H9 (cell line): Measurements from ENCODE around the gene NXPH4. TPM values are rescaled to one million over a fixed set of nuclear protein-coding genes. Genes with fewer than 3 reads are reported as not detected.
A peak's percentile ranks its signal among the peaks of the same experiment; 100 is the strongest.

Source experiments
- DNase-seq: peaks from one replicate; pipeline ENCODE4 v3.0.0-alpha.2; 2017
- H2AFZ ChIP-seq: one replicate; pipeline ENCODE4 v1.6.1; 2013; ENCODE audit warnings: mild to moderate bottlenecking, low read length, control low read depth, moderate library complexity
- H2AK5ac ChIP-seq: 2 replicates; pipeline ENCODE4 v1.6.1; 2013; ENCODE audit warnings: low read length, control low read depth, mixed read lengths; ENCODE audit not compliant: insufficient read length
- H2BK120ac ChIP-seq: one replicate; pipeline ENCODE4 v1.6.1; 2013; ENCODE audit warnings: low read depth, mild to moderate bottlenecking, low read length, control low read depth, inconsistent platforms; ENCODE audit not compliant: poor library complexity, severe bottlenecking
- H2BK12ac ChIP-seq: 2 replicates; pipeline ENCODE4 v1.6.1; 2013; ENCODE audit warnings: low read length, control low read depth, mixed read lengths, low read depth; ENCODE audit not compliant: insufficient read length
- H2BK15ac ChIP-seq: 2 replicates; pipeline ENCODE4 v1.6.1; 2013; ENCODE audit warnings: low read depth, low read length, control low read depth
- H2BK20ac ChIP-seq: one replicate; pipeline ENCODE4 v1.6.1; 2013; ENCODE audit warnings: low read depth, mild to moderate bottlenecking, low read length, control low read depth, inconsistent platforms; ENCODE audit not compliant: poor library complexity, severe bottlenecking
- H2BK5ac ChIP-seq: 2 replicates; pipeline ENCODE4 v1.6.1; 2013; ENCODE audit warnings: low read length, control low read depth, mixed read lengths; ENCODE audit not compliant: insufficient read length
- H3K14ac ChIP-seq: 2 replicates; pipeline ENCODE4 v1.6.1; 2013; ENCODE audit warnings: low read length, control low read depth; ENCODE audit not compliant: insufficient read depth
- H3K18ac ChIP-seq: 2 replicates; pipeline ENCODE4 v1.6.1; 2013; ENCODE audit warnings: low read depth, mild to moderate bottlenecking, mixed read lengths, low read length, control low read depth; ENCODE audit not compliant: insufficient read length
- H3K23ac ChIP-seq: 2 replicates; pipeline ENCODE4 v1.6.1; 2013; ENCODE audit warnings: low read length, control low read depth, mixed read lengths, low read depth; ENCODE audit not compliant: insufficient read length
- H3K23me2 ChIP-seq: 2 replicates; pipeline ENCODE4 v1.6.1; 2013; ENCODE audit warnings: low read depth, mild to moderate bottlenecking, mixed read lengths, low read length, control low read depth; ENCODE audit not compliant: insufficient read length, poor library complexity, severe bottlenecking
- H3K27ac ChIP-seq: 2 replicates; pipeline ENCODE4 v1.5.1; 2013; ENCODE audit warnings: low read length, control low read depth, mixed read lengths, low read depth; ENCODE audit not compliant: insufficient read length
- H3K27me3 ChIP-seq: 2 replicates; pipeline ENCODE4 v1.6.1; 2013; ENCODE audit warnings: low read length, control low read depth, inconsistent platforms; ENCODE audit not compliant: insufficient read depth
- H3K4ac ChIP-seq: 2 replicates; pipeline ENCODE4 v1.6.1; 2013; ENCODE audit warnings: low read depth, mild to moderate bottlenecking, control low read depth, inconsistent platforms, low read length, moderate library complexity
- H3K4me1 ChIP-seq: 2 replicates; pipeline ENCODE4 v1.6.1; 2013; ENCODE audit warnings: low read length, control low read depth, inconsistent platforms; ENCODE audit not compliant: insufficient read depth
- H3K4me2 ChIP-seq: 2 replicates; pipeline ENCODE4 v1.6.1; 2013; ENCODE audit warnings: low read length, control low read depth, mixed read lengths; ENCODE audit not compliant: insufficient read length, insufficient read depth
- H3K56ac ChIP-seq: 2 replicates; pipeline ENCODE4 v1.6.1; 2013; ENCODE audit warnings: low read depth, mild to moderate bottlenecking, mixed read lengths, low read length, control low read depth; ENCODE audit not compliant: insufficient read length
- H3K79me1 ChIP-seq: 2 replicates; pipeline ENCODE4 v1.6.1; 2013; ENCODE audit warnings: low read depth, mild to moderate bottlenecking, moderate library complexity, low read length, control low read depth, inconsistent platforms; ENCODE audit not compliant: insufficient read depth, poor library complexity, severe bottlenecking
- H3K79me2 ChIP-seq: 2 replicates; pipeline ENCODE4 v1.6.1; 2013; ENCODE audit warnings: low read length, control low read depth, inconsistent platforms; ENCODE audit not compliant: insufficient read depth
- H3K9ac ChIP-seq: 2 replicates; pipeline ENCODE4 v1.6.1; 2013; ENCODE audit warnings: low read length, control low read depth, mixed read lengths; ENCODE audit not compliant: insufficient read length; ENCODE audit errors: extremely low read depth
- H3K9me3 ChIP-seq: one replicate; pipeline ENCODE4 v1.6.1; 2013; ENCODE audit warnings: low read depth, low read length, inconsistent platforms; ENCODE audit not compliant: control insufficient read depth
- H3T11ph ChIP-seq: one replicate; pipeline ENCODE4 v1.6.1; 2013; ENCODE audit warnings: mild to moderate bottlenecking, low read length, control low read depth, inconsistent platforms
- H4K20me1 ChIP-seq: one replicate; pipeline ENCODE4 v1.6.1; 2013; ENCODE audit not compliant: control insufficient read depth, insufficient read length, insufficient read depth
- H4K5ac ChIP-seq: 2 replicates; pipeline ENCODE4 v1.6.1; 2013; ENCODE audit warnings: low read depth, mild to moderate bottlenecking, mixed read lengths, low read length, control low read depth; ENCODE audit not compliant: insufficient read length
- H4K8ac ChIP-seq: replicated peaks from 2 replicates; pipeline ENCODE4 v1.6.1; 2013; ENCODE audit warnings: low read length, control low read depth, mixed read lengths, low read depth; ENCODE audit not compliant: insufficient read length
- H4K91ac ChIP-seq: 2 replicates; pipeline ENCODE4 v1.6.1; 2013; ENCODE audit warnings: low read depth, mild to moderate bottlenecking, moderate library complexity, mixed read lengths, low read length, control low read depth; ENCODE audit not compliant: insufficient read length
- H3K27ac Mint-ChIP-seq, 3 experiments: 2 replicates in 2 of 3; 3 replicates in 1 of 3; pipeline ENCODE4 v1.8.0; 2020 to 2021; ENCODE audit warnings: mixed read lengths in 3 of 3, mild to moderate bottlenecking in 1 of 3, moderate library complexity in 1 of 3
- H3K27me3 Mint-ChIP-seq: 2 replicates; pipeline ENCODE4 v1.8.0; 2021; ENCODE audit warnings: low read depth, mild to moderate bottlenecking, moderate library complexity, mixed read lengths
- H3K36me3 Mint-ChIP-seq, 3 experiments: 2 replicates in 2 of 3; 3 replicates in 1 of 3; pipeline ENCODE4 v1.8.0; 2020 to 2021; ENCODE audit warnings: low read depth in 3 of 3, mixed read lengths in 3 of 3; ENCODE audit not compliant: insufficient read depth in 1 of 3
- H3K4me1 Mint-ChIP-seq, 2 experiments: 2 replicates each; pipeline ENCODE4 v1.8.0; 2020; ENCODE audit warnings: mixed read lengths in 2 of 2
- H3K4me3 Mint-ChIP-seq, 2 experiments: 2 replicates in 1 of 2; 3 replicates in 1 of 2; pipeline ENCODE4 v1.8.0; 2020 to 2021; ENCODE audit warnings: mild to moderate bottlenecking in 2 of 2, mixed read lengths in 2 of 2, moderate library complexity in 1 of 2
- H3K9me3 Mint-ChIP-seq, 2 experiments: 2 replicates in 1 of 2; 3 replicates in 1 of 2; pipeline ENCODE4 v1.8.0; 2020; ENCODE audit warnings: mild to moderate bottlenecking in 2 of 2, mixed read lengths in 2 of 2, moderate library complexity in 1 of 2
- WGBS: extraction: QIAGEN DNeasy Blood & Tissue Kit; methylation state at CpG from one replicate; pipeline ENCODE4 v1.1.7; 2013; ENCODE audit warnings: missing lambda C conversion rate, low lambda C conversion rate, mixed read lengths; ENCODE audit not compliant: insufficient read length; ENCODE audit errors: extremely low coverage; 5-methylcytosine and 5-hydroxymethylcytosine counted together
- total RNA-seq: library from RNA; stranded (reverse); gene quantifications from 2 replicates; pipeline ENCODE4 v1.2.1, GENCODE V29; 2021
- TF ChIP-seq, protein P1 (sequence below): fragments of 200-600 bp; sonication (generic); conservative IDR thresholded peaks from 3 replicates; pipeline ENCODE4 v1.8.0; 2021; ENCODE audit warnings: antibody characterized with exemption, mild to moderate bottlenecking

The NXPH4 gene
- total RNA-seq, 1 experiment from 2014 or later = 2.1 TPM

DNA sequence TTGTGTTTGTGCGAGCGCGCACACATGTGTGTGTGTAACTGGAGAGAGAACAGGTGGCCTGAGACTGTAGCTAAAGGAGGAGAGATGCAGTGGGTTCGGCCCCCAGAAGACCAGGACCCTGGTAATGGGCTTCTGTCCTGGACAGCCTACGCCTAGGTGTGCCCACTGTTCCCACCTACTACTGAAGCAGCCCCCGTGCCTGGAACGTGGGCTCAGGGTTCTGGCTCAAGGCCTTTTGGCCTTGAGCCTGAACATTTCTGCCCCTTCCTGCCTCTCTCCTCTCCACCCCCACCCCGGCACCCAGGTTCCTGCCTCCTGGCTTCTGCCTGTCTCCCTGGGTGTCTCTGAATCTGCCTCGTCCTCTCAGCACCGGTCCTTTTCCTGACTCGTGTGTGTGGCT lies 1.5 kb upstream of the NXPH4 start:
- Mint-ChIP-seq H3K27me3 (peaks cover 63% of the 10 kb centered on the region), H3K4me1 (peaks cover 44 to 49% of the 10 kb centered on the region in 2 experiments), H3K9me3 (peaks cover 0 to 5% of the 10 kb centered on the region in 2 experiments; a peak in 2 of 5 replicates), H3K4me3 (peak overlapping the region in 1 of 2 experiments; percentile 70; a peak in 3 of 5 replicates), H3K36me3 (peaks cover 15 to 22% (median 18%) of the 10 kb centered on the region in 3 experiments), H3K27ac (no peak overlapping the region)
- Histone ChIP-seq H2AK5ac (no peak overlapping the region), H3K27ac (no peak overlapping the region), H2AFZ (no peak overlapping the region), H3K27me3 (peaks cover 45% of the 10 kb centered on the region), H3K4me1 (peaks cover 8% of the 10 kb centered on the region), H2BK15ac (no peak overlapping the region), H3K23me2 (peaks cover 7% of the 10 kb centered on the region), H4K20me1 (peaks cover 3% of the 10 kb centered on the region), H3K56ac (no peak overlapping the region), H3K18ac (no peak overlapping the region), H3K79me2 (no peaks in the 10 kb centered on the region), H2BK120ac (no peak overlapping the region), H3K9me3 (no peaks in the 10 kb centered on the region), H4K8ac (no peak overlapping the region), H3K23ac (no peak overlapping the region), H3K4me2 (no peak overlapping the region), H2BK5ac (no peak overlapping the region), H3K4ac (no peak overlapping the region), H3K79me1 (no peaks in the 10 kb centered on the region), H4K5ac (no peak overlapping the region), H3K14ac (no peak overlapping the region), H3T11ph (no peak overlapping the region), H3K9ac (no peak overlapping the region), H2BK12ac (no peak overlapping the region), H2BK20ac (no peak overlapping the region), H4K91ac (no peak overlapping the region)
- WGBS = no CpG with 5 or more reads among the region's 11 CpGs
- TF ChIP-seq, protein P1, sequence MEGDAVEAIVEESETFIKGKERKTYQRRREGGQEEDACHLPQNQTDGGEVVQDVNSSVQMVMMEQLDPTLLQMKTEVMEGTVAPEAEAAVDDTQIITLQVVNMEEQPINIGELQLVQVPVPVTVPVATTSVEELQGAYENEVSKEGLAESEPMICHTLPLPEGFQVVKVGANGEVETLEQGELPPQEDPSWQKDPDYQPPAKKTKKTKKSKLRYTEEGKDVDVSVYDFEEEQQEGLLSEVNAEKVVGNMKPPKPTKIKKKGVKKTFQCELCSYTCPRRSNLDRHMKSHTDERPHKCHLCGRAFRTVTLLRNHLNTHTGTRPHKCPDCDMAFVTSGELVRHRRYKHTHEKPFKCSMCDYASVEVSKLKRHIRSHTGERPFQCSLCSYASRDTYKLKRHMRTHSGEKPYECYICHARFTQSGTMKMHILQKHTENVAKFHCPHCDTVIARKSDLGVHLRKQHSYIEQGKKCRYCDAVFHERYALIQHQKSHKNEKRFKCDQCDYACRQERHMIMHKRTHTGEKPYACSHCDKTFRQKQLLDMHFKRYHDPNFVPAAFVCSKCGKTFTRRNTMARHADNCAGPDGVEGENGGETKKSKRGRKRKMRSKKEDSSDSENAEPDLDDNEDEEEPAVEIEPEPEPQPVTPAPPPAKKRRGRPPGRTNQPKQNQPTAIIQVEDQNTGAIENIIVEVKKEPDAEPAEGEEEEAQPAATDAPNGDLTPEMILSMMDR = no peak
- no peak for DNase-seq
